ENCODE data around the gene ALDH18A1. TPM values are rescaled to one million over a fixed set of nuclear protein-coding genes. Genes with fewer than 3 reads are reported as not detected.
"Not testable (repeated sequence)": the region's sequence is repeated elsewhere in the genome, so short reads cannot be mapped to it uniquely, and the experiment has no call there.

ALDH18A1 gene
- total RNA-seq, 1 experiment from 2014 or later, result 105 TPM

GRCh38 chr10:95626500-95626899 is 30.0 kb downstream of the ALDH18A1 start (continued):
- TF ChIP-seq ARID4B (CRISPR knock-in tag; IDR thresholded peaks at IDR 0.05; ENCODE audit: borderline replicate concordance) (no peak), IRF1 (CRISPR knock-in tag; IDR thresholded peaks at IDR 0.05) (no peak), NFYB (CRISPR knock-in tag; conservative IDR thresholded peaks at IDR 0.05; ENCODE audit: low read depth) (no peak), ZNF416 (CRISPR knock-in tag; IDR thresholded peaks at IDR 0.05) (no peak), ZNF138 (CRISPR knock-in tag; conservative IDR thresholded peaks at IDR 0.05) (no peak), ETV6 (CRISPR knock-in tag; IDR thresholded peaks at IDR 0.05) (no peak), FOXJ3 (CRISPR knock-in tag; IDR thresholded peaks at IDR 0.05; ENCODE audit: borderline replicate concordance) (no peak)

- H3K4me3 Mint-ChIP-seq; ATAC-seq; H3K27ac Mint-ChIP-seq; H3K4me1 Mint-ChIP-seq; H3K9me3 Mint-ChIP-seq; CTCF ChIA-PET; H3K27me3 Mint-ChIP-seq (ENCODE audit: low read depth); POLR2A ChIA-PET; DNase-seq (ENCODE audit: low spot score): not testable (repeated sequence)
- H3K36me3 Mint-ChIP-seq, result peaks cover 67% of the 10 kb centered on the region
These were observed 36.1 kb downstream of the ALDH18A1 start for GRCh38 chr10:95620415-95620814.

- Mint-ChIP-seq H3K9me3 (no peaks in the 10 kb centered on the region), H3K27me3 (ENCODE audit: low read depth) (no peaks in the 10 kb centered on the region), H3K4me1 (no peaks in the 10 kb centered on the region), H3K36me3 (peaks cover 75% of the 10 kb centered on the region), H3K4me3 (no peak overlapping the region), H3K27ac (no peak overlapping the region)
- ChIA-PET CTCF (interaction anchor here (0.6 kb wide), 1 partner anchor 416 kb away, joined by 3 read pairs; no protein-coding TSS in a partner anchor), POLR2A (no interaction called here)
- no peak for ATAC-seq
- no peak for TF ChIP-seq ZNF396 (CRISPR knock-in tag; IDR thresholded peaks at IDR 0.05; ENCODE audit: borderline replicate concordance)
- no peak for DNase-seq (ENCODE audit: low spot score)
These were observed 38.4 kb downstream of the ALDH18A1 start for GRCh38 chr10:95618101-95618500.

GRCh38 chr10:95616446-95616845 is 40.1 kb downstream of the ALDH18A1 start:
- TF ChIP-seq PRDM15 (CRISPR knock-in tag; IDR thresholded peaks at IDR 0.05) (no peak), ETV6 (CRISPR knock-in tag; IDR thresholded peaks at IDR 0.05) (no peak), MXD4 (CRISPR knock-in tag; IDR thresholded peaks at IDR 0.05; ENCODE audit: borderline replicate concordance) (no peak), FOXJ3 (CRISPR knock-in tag; IDR thresholded peaks at IDR 0.05; ENCODE audit: borderline replicate concordance) (no peak), ZNF512 (CRISPR knock-in tag; IDR thresholded peaks at IDR 0.05; ENCODE audit: borderline replicate concordance) (no peak)
- Mint-ChIP-seq H3K36me3 (peaks cover 82% of the 10 kb centered on the region), H3K27me3 (ENCODE audit: low read depth) (no peaks in the 10 kb centered on the region), H3K27ac (no peak overlapping the region), H3K9me3 (no peaks in the 10 kb centered on the region), H3K4me1 (no peaks in the 10 kb centered on the region), H3K4me3 (no peak overlapping the region)
- ATAC-seq (no peak), DNase-seq (ENCODE audit: low spot score) (no peak)
- ChIA-PET POLR2A (no interaction called here), CTCF (interaction anchor here (1.7 kb wide), 1 partner anchor 242 kb away, joined by 4 read pairs; no protein-coding TSS in a partner anchor)

Data from WTC11 (cell line).